NCI-H2171 treated with DMSO at 0.1 percent for 48 hours (cell line): ENCODE data around the gene HSPA4.
A peak's percentile ranks its signal among the peaks of the same experiment; 100 is the strongest.
"Not testable (repeated sequence)": the region's sequence is repeated elsewhere in the genome, so short reads cannot be mapped to it uniquely, and the experiment has no call there.

Experiments
- DNase-seq: peaks from one replicate; lab custom pipeline; 2025; lab: John Stamatoyannopoulos, UW

Gene HSPA4

DNA sequence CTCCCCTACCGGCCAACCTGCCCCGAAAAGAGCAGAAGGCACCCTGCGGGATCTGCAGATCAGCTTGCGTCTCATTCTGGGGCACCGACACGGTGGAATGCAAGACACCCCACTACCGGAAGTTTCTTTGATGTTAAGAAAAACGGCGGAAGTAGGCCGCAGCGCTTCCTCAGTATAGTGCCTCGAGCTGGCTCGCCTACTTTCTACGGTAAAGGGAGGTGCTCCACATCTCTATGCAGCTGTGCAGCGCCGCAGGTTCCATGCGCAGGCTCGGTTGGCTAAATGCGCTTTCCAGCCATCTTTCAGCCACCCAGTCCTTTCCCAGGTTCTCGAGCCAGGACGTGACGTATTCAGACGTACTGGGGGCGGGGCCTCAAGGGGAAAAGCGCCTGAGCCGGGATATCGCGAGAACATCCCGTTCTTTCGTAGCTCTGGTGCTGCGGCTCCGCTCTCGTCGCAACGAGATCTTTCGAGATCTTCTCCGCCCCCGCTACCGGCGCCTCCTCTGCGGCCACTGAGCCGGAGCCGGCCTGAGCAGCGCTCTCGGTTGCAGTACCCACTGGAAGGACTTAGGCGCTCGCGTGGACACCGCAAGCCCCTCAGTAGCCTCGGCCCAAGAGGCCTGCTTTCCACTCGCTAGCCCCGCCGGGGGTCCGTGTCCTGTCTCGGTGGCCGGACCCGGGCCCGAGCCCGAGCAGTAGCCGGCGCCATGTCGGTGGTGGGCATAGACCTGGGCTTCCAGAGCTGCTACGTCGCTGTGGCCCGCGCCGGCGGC lies at the start of gene HSPA4:
TSS of gene HSPA4 (plus strand) at position 472 of the 775 bp plus-strand sequence. CDS start at position 710, 238 bp downstream.
- peak; percentile 94 for DNase-seq

DNA sequence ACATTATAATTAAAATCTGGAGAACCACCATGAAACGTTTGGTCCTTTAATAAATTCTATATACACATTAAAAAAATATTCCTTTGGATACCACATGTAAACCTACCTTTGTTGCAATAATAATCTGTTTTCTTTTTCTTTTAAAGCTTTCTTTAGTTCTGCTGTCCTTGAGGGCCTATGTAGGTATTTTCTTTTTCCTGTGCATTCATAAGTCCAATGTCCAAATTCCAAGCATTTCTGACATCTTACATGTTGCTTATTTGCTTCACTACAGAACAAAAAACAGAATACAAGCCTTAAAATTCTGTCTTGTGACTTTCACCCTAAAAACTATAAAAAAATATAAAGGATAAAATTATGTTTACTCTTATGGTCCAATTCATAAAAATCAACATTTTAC lies 45.2 kb upstream of the HSPA4 start:
- no peak for DNase-seq

DNA sequence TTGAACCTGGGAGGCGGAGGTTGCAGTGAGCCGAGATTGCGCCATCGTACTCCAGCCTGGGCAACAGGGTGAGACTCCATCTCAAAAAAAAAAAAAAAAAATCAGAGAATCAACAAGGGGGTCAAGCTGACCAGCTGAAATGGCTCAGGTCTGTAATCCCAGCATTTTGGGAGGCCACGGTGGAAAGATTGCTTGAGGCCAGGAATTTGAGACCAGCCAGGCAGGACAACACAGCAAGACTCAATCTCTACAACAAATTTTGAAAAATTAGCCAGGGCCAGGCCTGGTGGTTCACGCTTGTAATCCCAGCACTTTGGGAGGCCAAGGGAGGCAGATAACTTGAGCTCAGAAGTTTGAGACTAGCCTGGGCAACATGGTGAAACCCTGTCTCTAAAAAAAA lies 43.4 kb upstream of the HSPA4 start:
- DNase-seq = not testable (repeated sequence)

DNA sequence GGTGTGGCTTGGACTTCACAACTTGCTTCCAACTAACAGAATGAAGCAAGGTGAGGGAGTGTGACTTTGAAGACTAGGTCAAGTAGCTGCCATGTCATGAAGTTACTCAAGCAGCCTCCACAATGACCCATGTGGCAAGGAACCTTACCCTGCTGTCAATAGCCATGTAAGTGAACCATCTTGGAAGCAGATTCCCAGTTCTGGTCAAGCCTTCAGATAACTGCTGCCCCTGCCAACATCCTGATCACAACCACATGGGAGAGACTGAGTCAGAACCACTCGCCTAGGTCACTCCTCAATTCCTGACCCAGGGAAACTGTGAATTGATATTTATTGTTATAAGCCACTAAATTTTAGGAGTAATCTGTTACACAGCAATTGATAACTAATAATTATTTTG lies 36.3 kb upstream of the HSPA4 start:
- DNase-seq = no peak

DNA sequence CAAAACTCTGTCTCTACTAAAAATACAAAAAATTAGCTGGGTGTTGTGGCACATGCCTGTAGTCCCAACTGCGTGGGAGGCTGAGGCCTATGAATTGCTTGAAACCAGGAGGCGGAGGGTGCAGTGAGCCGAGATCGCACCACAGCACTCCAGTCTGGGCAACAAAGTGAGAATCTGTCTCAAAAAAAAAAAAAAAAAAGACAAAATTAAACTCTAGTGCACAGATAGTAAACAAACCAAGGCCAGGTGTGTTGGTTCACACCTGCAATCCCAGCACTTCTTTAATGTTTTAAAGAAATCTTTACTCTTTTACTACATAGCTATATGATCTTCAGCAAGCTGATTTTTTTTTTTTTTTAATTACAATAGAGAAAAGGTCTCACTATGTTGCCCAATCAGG lies 33.8 kb upstream of the HSPA4 start:
- DNase-seq = no peak

DNA sequence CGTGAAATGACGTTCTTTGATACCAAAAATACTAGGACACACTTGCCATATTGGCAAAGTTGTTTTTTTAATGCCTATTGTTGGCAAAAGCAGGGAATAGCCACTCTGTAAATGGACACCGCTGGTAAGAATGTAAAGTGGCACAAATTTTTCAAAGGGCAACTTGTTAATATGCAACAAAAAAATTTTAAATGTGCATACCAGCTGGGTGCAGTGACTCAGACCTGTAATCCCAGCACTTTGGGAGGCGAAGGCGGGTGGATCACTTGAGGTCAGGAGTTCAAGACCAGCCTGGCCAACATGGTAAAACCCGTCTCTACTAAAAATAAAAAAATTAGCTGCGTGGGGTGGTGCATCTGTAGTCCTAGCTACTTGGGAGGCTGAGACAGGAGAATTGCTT lies 32.3 kb upstream of the HSPA4 start:
- DNase-seq = not testable (repeated sequence)

DNA sequence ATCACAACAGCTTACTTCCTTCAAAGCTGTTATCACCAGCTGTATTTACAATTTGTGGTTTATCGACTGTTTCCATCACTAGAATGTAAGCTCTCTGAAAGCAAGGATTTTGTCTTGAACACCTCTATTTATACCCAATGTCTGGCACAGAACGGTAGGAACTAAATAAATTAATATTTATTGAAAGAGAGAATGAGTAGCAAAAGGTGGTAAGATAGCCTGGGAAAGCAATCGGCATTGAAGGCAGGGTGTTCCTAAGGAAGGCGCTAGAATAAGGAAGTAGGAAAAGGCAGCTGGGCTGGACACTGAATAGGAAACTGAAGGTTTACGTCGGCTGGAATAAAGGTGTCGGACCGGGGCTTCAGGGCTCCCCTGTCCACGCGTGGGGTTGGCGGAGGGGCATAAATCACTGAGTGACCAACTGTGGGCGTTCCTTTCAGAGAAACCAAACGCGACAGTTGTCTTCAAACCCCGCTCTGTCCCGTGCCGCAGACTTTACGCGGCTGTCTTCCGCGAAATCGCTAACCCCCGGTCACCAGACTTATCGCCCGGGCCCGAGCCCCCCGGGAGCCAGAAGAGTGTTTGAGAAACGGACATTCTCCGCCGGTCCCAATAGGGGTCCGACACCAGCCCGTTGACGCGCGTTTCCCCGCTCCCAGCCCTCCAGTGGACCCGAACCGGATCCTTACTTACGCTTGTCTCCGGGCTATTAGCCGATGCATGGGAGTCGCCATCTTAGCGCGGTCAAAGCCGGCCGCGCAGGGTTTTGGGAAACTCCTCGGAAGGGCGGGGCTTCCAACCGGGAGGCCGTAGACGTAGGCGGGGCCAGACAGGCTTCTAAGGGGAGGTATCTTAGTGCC lies 25.8 kb upstream of the HSPA4 start, which contains the start of gene ZCCHC10:
TSS of gene ZCCHC10 (minus strand) at position 746 of the 860 bp plus-strand sequence. CDS start at position 734, 12 bp downstream.
- DNase-seq = peak; percentile 81

DNA sequence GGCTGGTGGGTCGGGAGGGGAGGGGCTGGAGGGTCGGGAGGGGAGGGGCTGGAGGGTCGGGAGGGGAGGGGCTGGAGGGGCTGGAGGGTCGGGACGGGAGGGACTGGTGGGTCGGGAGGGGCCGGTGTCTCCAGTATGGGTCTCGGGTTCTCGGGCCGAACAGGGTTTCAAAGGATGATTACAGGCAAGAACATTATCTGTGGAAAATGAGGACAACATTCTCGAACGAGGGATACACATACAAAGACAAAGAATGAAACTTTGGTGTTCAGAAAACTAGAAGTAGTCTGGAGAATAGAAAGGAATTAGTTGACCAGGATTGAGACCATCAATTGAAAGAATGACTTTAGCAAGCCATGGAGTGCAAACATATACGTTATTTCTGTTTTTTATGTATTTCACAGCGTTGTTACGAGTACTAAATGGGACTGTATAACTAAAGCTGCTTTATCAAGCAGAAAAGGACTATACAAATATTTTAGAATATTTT lies 25.1 kb upstream of the HSPA4 start:
- no peak for DNase-seq

DNA sequence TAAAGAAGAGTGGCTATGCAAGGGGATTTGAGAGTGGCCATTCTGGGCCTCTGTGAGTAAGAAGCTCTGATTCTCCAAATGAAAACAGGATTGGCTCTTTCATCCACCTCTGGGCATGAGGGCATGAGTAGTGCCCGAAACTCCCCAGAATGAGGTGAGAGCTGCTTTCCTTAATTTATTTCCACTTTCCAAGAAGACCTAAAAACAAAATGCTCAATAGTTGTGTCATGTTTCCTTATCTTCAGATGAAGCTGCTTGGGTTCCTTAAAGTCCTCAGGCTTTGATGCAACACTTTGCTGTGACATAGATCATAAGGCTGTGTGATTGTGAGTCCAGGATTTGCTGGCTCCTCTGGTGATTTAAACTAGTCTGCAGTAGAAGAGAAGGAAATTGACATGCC lies 22.4 kb upstream of the HSPA4 start:
- DNase-seq = no peak

DNA sequence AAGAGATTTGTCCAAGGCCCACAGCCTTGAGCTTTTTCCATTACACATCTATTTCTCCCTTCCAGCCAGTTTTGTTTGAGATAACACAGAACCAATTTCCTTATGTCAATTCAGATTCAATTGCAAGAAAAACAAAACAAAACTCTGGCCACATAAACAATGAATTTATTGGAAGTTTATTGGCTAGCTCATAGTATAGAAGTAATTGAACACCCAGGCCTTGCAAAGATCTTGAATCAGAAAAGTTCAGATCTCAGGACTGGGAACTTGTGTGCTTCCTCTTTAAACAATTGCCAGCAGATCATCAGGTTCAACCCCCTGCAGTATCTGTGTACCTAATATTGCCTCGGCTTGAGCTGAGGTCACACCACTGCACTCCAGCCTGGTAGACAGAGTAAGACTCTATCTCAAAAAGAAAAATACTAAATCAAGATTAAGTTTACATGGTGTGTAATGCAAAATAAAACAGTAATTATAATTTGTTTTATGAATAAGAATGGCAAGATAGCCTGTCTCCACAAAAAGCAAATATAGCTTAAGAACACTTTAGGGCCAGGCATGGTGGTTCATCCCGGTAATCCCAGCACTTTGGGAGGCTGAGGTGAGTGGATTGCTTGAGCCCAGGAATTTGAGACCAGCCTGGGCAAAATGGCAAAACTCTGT lies 21.3 kb upstream of the HSPA4 start:
- DNase-seq = no peak

DNA sequence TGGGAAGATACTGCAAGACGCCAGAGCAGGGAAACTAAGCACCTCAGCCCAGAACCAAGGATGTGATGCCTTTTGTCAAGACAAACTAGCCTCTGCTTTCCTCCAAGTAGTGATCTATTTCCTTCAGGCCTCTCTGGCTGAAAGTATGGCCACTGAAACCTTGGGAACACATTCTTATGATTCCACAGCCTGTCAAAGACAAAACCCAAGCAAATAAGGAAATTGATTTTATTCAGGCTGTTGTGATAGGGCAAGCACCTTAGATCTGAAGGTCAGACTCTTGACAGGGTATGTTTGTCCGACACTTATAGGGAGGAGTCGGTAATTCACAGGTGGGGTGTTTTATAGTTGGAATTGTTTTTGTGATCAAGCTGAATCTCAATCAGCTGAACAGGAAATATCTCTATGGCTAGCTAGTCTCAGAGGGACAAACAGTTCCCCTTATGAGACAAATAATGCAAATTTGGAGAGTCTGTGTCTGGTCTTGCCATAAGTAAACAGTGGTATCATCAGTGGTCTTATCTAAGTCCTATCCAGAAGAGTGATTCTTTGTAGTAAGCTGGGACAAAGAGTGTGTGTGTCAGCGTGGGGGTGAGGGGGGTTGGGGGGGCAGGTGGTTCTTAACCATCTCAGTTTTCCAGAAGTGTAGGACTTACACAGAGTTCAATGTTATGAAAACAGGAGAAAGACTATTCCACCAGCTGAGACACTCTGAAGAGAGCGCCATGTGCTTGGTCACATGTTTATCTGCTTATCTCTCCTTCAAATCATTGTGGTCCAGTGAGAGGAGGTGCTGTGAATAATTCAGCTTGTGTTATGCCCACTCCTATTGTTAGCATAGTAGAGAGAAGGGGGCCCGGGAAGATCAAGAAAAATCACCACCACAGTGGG lies 18.7 kb upstream of the HSPA4 start:
- no peak for DNase-seq

DNA sequence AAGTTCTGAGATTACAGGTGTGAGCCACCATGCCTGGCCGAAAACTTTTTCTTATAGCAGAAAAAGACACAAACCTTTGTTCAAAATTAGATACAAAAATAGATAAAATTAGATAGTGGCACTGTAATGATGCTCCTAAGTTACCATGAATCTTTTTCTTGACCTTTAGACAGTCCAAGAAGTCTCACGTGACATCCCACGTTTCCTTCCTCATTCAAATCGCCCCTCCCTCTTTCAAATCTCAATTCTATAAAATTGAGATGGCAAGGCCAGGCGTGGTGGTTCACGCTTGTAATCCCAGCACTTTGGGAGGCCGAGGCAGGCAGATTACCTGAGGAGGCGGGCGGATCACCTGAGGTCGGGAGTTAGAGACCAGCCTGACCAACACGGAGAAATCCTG lies 17.7 kb upstream of the HSPA4 start:
- DNase-seq = no peak

DNA sequence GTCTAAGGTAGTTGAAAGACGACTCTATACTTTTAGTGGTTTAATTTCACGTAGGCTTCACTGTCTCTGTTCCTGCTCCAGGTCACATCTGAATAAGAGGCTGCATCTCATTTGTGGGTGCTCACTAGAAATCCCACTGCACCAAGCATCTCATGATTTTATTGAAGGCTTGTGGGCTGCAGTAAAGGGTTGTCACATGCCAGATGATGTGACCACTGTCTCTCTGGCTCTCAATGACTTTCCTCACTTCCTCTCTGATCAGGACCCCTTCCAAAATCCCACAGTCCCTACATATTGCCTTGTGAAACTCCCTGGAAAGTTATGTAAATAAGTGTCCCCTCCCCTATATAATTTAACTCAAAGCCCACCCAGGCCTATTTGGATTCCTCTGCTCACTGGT lies 16.6 kb upstream of the HSPA4 start:
- DNase-seq = no peak

DNA sequence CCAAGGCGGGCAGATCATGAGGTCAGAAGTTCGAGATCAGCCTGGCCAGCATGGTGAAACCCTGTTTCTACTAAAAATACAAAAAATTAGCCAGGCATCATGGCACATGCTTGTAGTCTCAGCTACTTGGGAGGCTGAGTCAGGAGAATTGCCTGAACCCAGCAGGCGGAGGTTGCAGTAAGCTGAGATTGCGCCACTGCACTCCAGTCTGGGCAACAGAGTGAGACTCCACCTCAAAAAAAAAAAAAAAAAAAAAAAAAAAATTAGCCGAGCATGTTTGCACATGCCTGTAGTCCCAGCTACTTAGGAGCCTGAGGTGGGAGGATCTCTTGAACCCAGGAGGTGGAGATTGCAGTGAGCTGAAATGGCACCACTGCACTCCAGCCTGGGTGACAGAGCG lies 15.1 kb upstream of the HSPA4 start:
- DNase-seq = not testable (repeated sequence)

DNA sequence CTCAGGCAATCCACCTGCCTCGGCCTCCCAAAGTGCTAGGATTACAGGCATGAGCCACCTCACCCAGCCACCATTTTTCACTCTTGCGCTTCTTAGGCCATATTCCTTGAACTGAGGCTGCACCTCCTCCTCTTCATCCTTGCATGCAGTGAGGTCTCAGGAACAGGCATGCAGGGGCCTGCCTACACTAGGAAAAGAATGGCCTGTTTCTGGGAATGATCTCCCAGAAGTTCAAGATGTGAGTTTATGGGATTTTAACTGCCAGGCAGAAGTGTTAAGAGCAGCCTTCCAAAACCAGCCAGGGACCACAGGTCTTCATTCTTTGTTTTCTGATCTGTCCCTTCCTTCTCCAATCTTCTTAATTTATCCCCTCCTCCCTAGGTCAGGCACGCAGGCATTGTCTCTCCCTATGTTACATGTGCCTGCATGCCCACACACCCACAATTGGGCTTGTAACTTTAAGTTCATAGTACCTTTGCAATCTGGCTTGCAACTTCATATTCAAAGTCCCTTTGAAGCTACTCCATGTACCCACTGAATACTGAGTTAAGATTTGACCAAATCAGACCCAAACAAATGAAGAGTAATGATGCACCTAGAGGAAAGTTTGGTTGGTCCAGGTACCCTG lies 10.5 kb upstream of the HSPA4 start:
- no peak for DNase-seq

DNA sequence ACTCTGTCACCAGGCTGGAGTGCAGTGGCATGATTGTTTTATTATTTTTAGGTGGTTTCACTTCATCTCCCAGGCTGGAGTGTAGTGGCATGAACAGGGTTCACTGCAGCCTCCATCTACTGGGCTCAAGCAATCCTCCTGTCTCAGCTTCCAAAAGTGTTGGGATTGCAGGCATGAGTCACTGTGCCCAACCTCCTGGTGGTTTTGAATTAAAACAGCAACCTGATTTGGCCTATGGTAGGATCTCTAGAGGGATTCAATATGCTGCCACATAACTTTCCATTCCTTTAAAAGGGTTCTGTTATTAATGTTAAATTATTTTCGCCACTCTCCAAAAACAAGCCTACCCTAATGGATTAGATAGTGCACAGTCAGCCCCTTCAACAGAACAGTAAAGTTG lies 9.9 kb upstream of the HSPA4 start:
- no peak for DNase-seq

DNA sequence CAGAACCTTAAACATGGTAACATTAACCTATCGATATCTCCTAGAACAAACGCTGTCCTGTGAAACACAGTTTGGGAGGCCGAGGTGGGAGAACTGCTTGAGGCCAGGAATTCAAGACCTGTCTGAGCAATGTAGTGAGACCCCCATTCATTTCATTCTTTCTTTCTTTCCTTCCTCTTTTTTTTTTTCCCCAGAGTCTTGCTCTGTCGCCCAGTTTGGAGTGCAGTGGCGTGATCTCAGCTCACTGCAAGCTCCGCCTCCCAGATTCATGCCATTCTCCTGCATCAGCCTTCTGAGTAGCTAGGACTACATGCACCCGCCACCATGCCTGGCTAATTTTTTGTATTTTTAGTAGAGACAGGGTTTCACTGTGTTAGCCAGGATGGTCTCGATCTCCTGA lies 5.3 kb upstream of the HSPA4 start:
- DNase-seq = not testable (repeated sequence)

DNA sequence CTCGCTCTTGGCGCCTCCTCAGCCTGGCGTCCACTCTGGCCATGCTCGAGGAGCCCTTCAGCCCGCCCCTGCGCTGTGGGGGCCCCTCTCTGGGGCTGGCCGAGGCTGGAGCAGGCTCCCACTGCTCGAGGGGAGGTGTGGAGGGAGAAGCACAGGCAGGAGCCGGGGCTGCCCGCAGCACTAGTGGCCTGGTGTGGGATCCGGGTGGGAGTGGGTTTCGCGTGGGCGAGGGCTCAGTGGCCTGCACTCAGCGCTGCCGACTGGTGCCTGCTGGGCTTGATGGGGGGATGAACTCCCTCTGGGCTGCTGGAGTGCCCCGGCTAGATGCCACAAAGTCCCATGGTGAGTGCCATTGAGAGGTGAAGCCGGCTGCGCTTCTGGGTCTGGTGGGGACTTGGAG lies 4.4 kb upstream of the HSPA4 start:
- DNase-seq = no peak

DNA sequence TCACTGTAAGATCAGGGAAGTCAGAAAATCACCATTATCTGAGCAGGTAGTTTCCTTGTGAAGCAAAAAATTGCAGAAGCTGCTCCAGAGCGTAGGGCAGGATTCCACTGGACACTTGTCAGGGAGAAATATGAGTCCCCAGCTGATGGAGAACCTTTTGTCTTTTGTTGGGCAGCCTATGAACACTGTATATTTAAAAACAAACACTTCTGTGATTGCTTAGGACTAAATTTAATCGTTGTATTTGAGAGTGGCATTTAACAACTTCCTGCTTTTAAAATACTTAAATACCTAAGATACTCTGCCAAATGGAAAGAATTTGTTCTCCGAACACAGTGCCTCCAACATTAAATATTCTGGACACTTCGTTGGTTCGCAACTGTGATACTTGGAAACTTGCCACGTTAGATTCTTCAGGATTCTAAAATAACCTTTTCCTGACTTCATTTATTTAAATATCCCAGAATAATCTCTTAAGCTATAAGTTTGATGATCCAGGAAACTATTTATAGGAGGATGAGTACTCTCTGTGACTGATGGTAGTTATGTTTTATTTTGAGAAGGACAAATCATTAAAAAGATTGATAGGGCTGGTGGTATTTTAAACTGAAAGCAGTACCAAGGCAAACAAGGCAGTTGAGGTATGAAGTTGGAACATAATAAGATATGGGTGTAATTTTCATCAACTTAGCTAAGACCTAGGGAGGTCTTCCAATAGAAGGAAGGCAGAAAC lies 2.7 kb upstream of the HSPA4 start:
- no peak for DNase-seq

DNA sequence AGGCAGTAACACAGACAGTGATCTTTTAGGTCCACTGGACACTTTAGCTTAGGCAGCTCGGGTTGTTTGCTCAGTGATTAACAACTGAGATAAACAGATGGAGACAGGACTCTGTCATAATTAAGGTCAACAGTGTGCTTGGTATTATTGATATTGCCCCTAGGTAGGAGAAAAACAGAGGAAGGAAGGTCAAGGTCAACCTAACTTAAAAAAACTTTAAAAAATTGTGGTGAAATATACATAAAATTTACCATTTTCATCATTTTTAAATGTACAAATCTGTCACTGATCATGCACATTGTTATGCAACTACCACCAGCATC lies 2.1 kb upstream of the HSPA4 start:
- DNase-seq = no peak
